HepG2 (cell line): ENCODE results near the gene CALM1. TPM values are rescaled to one million over a fixed set of nuclear protein-coding genes. Genes with fewer than 3 reads are reported as not detected.

Experiments used
- DMAP1 ChIP-seq: IDR thresholded peaks from 2 replicates; pipeline ENCODE4 v1.6.1; 2016
- EEA1 ChIP-seq: sonication (generic); formaldehyde crosslinking; IDR thresholded peaks from 2 replicates; pipeline ENCODE4 v1.5.1; 2020; ENCODE audit warnings: mild to moderate bottlenecking, missing genetic modification reagents, borderline replicate concordance
- ELF4 ChIP-seq: sonication (generic); formaldehyde crosslinking; IDR thresholded peaks from 2 replicates; pipeline ENCODE4 v1.5.0; 2020; ENCODE audit warnings: missing genetic modification reagents, mild to moderate bottlenecking, moderate library complexity, borderline replicate concordance
- ETV6 ChIP-seq: sonication (generic); formaldehyde crosslinking; conservative IDR thresholded peaks from 2 replicates; pipeline ENCODE4 v1.4.0; 2020; ENCODE audit warnings: missing genetic modification reagents
- JUND ChIP-seq: sonication (generic); formaldehyde crosslinking; IDR thresholded peaks from 2 replicates; pipeline ENCODE4 v1.8.0; 2022; ENCODE audit warnings: mild to moderate bottlenecking, missing genetic modification reagents
- NFE2L1 ChIP-seq: sonication (generic); formaldehyde crosslinking; IDR thresholded peaks from 2 replicates; pipeline ENCODE4 v1.4.0; 2020; ENCODE audit warnings: missing genetic modification reagents, mild to moderate bottlenecking, borderline replicate concordance
- NFKB2 ChIP-seq: sonication (generic); formaldehyde crosslinking; IDR thresholded peaks from 2 replicates; pipeline ENCODE4 v1.4.0; 2020; ENCODE audit warnings: missing genetic modification reagents, borderline replicate concordance
- SMAD3 ChIP-seq: sonication (generic); formaldehyde crosslinking; IDR thresholded peaks from 2 replicates; pipeline ENCODE4 v1.4.0; 2020; ENCODE audit warnings: missing genetic modification reagents
- SRY ChIP-seq: sonication (generic); formaldehyde crosslinking; IDR thresholded peaks from 2 replicates; pipeline ENCODE4 v1.8.0; 2022; ENCODE audit warnings: mild to moderate bottlenecking, missing genetic modification reagents
- ZNF333 ChIP-seq: sonication (generic); formaldehyde crosslinking; IDR thresholded peaks from 2 replicates; pipeline ENCODE4 v1.4.0; 2020; ENCODE audit warnings: mild to moderate bottlenecking, missing genetic modification reagents, borderline replicate concordance
- ZNF678 ChIP-seq: sonication (generic); formaldehyde crosslinking; IDR thresholded peaks from 2 replicates; pipeline ENCODE4 v1.4.0; 2020; ENCODE audit warnings: mild to moderate bottlenecking, missing genetic modification reagents
- ZNF749 ChIP-seq: sonication (generic); formaldehyde crosslinking; IDR thresholded peaks from 2 replicates; pipeline ENCODE4 v1.8.0; 2022; ENCODE audit warnings: mild to moderate bottlenecking, missing genetic modification reagents, moderate library complexity, borderline replicate concordance
- ZSCAN12 ChIP-seq: sonication (generic); formaldehyde crosslinking; IDR thresholded peaks from 2 replicates; pipeline ENCODE4 v1.9.0; 2021; ENCODE audit warnings: mild to moderate bottlenecking, missing genetic modification reagents
- ZSCAN29 ChIP-seq: sonication (generic); formaldehyde crosslinking; conservative IDR thresholded peaks from 2 replicates; pipeline ENCODE4 v1.4.0; 2020; ENCODE audit warnings: mild to moderate bottlenecking, missing genetic modification reagents
- polyA plus RNA-seq, 8 experiments: library from polyadenylated mRNA; depleted of rRNA in 3 of 8; stranded (reverse) in 7 of 8; unstranded in 1 of 8; fragments of >200 nt; fragmentation: Illumina TruSeq in 4 of 8; extraction: Trizol in 4 of 8; gene quantifications; 2 replicates each; pipeline versions ENCODE4 v1.2.1 to v1.2.3, GENCODE V29; 2011 to 2016; ENCODE audit warnings: low read depth in 4 of 8, missing spikeins in 1 of 8, mixed read lengths in 1 of 8; ENCODE audit not compliant: insufficient read depth in 1 of 8
- total RNA-seq, 5 experiments: library from RNA; depleted of rRNA; stranded (reverse); fragments of >200 nt; fragmentation: Illumina TruSeq; extraction: Trizol; gene quantifications; 2 replicates each; pipeline ENCODE4 v1.2.3, GENCODE V29; 2016; ENCODE audit warnings: low read depth in 1 of 5
- TF ChIP-seq, protein P1 (sequence below): sonication (generic); formaldehyde crosslinking; IDR thresholded peaks from 2 replicates; pipeline ENCODE4 v1.5.0; 2020; ENCODE audit warnings: mild to moderate bottlenecking, missing genetic modification reagents, borderline replicate concordance
- TF ChIP-seq, protein P2 (sequence below): sonication (generic); formaldehyde crosslinking; IDR thresholded peaks from 2 replicates; pipeline ENCODE4 v1.5.1; 2020; ENCODE audit warnings: missing genetic modification reagents, mild to moderate bottlenecking, borderline replicate concordance

Gene CALM1
- total and polyA plus RNA-seq, 2 of the 13 experiments (the other 11 are each of a cell fraction or from before 2014, with no cell fraction given) = 110 to 238 TPM

GRCh38 chr14:90383126-90383730, 13.6 kb upstream of the CALM1 start (continued):
- TF ChIP-seq, protein P1, sequence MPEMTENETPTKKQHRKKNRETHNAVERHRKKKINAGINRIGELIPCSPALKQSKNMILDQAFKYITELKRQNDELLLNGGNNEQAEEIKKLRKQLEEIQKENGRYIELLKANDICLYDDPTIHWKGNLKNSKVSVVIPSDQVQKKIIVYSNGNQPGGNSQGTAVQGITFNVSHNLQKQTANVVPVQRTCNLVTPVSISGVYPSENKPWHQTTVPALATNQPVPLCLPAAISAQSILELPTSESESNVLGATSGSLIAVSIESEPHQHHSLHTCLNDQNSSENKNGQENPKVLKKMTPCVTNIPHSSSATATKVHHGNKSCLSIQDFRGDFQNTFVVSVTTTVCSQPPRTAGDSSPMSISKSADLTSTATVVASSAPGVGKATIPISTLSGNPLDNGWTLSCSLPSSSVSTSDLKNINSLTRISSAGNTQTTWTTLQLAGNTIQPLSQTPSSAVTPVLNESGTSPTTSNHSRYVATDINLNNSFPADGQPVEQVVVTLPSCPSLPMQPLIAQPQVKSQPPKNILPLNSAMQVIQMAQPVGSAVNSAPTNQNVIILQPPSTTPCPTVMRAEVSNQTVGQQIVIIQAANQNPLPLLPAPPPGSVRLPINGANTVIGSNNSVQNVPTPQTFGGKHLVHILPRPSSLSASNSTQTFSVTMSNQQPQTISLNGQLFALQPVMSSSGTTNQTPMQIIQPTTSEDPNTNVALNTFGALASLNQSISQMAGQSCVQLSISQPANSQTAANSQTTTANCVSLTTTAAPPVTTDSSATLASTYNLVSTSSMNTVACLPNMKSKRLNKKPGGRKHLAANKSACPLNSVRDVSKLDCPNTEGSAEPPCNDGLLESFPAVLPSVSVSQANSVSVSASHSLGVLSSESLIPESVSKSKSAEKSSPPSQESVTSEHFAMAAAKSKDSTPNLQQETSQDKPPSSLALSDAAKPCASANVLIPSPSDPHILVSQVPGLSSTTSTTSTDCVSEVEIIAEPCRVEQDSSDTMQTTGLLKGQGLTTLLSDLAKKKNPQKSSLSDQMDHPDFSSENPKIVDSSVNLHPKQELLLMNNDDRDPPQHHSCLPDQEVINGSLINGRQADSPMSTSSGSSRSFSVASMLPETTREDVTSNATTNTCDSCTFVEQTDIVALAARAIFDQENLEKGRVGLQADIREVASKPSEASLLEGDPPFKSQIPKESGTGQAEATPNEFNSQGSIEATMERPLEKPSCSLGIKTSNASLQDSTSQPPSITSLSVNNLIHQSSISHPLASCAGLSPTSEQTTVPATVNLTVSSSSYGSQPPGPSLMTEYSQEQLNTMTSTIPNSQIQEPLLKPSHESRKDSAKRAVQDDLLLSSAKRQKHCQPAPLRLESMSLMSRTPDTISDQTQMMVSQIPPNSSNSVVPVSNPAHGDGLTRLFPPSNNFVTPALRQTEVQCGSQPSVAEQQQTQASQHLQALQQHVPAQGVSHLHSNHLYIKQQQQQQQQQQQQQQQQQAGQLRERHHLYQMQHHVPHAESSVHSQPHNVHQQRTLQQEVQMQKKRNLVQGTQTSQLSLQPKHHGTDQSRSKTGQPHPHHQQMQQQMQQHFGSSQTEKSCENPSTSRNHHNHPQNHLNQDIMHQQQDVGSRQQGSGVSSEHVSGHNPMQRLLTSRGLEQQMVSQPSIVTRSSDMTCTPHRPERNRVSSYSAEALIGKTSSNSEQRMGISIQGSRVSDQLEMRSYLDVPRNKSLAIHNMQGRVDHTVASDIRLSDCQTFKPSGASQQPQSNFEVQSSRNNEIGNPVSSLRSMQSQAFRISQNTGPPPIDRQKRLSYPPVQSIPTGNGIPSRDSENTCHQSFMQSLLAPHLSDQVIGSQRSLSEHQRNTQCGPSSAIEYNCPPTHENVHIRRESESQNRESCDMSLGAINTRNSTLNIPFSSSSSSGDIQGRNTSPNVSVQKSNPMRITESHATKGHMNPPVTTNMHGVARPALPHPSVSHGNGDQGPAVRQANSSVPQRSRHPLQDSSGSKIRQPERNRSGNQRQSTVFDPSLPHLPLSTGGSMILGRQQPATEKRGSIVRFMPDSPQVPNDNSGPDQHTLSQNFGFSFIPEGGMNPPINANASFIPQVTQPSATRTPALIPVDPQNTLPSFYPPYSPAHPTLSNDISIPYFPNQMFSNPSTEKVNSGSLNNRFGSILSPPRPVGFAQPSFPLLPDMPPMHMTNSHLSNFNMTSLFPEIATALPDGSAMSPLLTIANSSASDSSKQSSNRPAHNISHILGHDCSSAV = peak; percentile 35; the same call in 1 of the 2 replicates
- TF ChIP-seq DMAP1 (CRISPR knock-in tag) (peak; percentile 99), ETV6 (no peak), NFE2L1 (no peak), ZNF333 (peak; percentile 53; the same call in 1 of the 2 replicates), SMAD3 (CRISPR knock-in tag) (peak; percentile 79; the same call in 1 of the 2 replicates), JUND (CRISPR knock-in tag) (0 out of 2 replicates have a peak, but pooled peaks have one; percentile 40), ELF4 (CRISPR knock-in tag) (no peak), ZNF678 (CRISPR knock-in tag) (0 out of 2 replicates have a peak, but pooled peaks have one; percentile 63), ZSCAN12 (CRISPR knock-in tag) (no peak), ZSCAN29 (CRISPR knock-in tag) (no peak; the same call in 1 of the 2 replicates), SRY (0 out of 2 replicates have a peak, but pooled peaks have one; percentile 87), NFKB2 (CRISPR knock-in tag) (peak; percentile 75; the same call in 1 of the 2 replicates), EEA1 (CRISPR knock-in tag) (no peak), ZNF749 (CRISPR knock-in tag) (no peak)
- TF ChIP-seq, protein P2, sequence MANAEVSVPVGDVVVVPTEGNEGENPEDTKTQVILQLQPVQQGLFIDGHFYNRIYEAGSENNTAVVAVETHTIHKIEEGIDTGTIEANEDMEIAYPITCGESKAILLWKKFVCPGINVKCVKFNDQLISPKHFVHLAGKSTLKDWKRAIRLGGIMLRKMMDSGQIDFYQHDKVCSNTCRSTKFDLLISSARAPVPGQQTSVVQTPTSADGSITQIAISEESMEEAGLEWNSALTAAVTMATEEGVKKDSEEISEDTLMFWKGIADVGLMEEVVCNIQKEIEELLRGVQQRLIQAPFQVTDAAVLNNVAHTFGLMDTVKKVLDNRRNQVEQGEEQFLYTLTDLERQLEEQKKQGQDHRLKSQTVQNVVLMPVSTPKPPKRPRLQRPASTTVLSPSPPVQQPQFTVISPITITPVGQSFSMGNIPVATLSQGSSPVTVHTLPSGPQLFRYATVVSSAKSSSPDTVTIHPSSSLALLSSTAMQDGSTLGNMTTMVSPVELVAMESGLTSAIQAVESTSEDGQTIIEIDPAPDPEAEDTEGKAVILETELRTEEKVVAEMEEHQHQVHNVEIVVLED (CRISPR knock-in tag) = peak; percentile 98
